H1 (cell line): ENCODE measurements around the gene HES1. TPM values are rescaled to one million over a fixed set of nuclear protein-coding genes. Genes with fewer than 3 reads are reported as not detected.

Experiments
- ASH2L ChIP-seq: fragments of 200-600, 300-600 bp; sonication (generic); IDR thresholded peaks from one replicate; pipeline ENCODE4 v1.7.1; 2017; ENCODE audit warnings: low read length
- ATF3 ChIP-seq: IDR thresholded peaks from 2 replicates; pipeline ENCODE4 v1.6.1; 2011; ENCODE audit warnings: low read depth, mild to moderate bottlenecking, low read length; ENCODE audit not compliant: insufficient read depth
- BACH1 ChIP-seq: IDR thresholded peaks from 2 replicates; pipeline ENCODE4 v1.6.1; 2012; ENCODE audit warnings: low read length, improper control_type of control experiment
- EZH2 ChIP-seq: fragments of 200-600 bp; sonication (generic); IDR thresholded peaks from 2 replicates; pipeline ENCODE4 v1.7.1; 2012; ENCODE audit warnings: low read depth, mild to moderate bottlenecking, moderate library complexity, low read length, inconsistent platforms; ENCODE audit not compliant: severe bottlenecking
- KDM4A ChIP-seq: IDR thresholded peaks from one replicate; pipeline ENCODE4 v1.7.1; 2012; ENCODE audit warnings: low read depth, mild to moderate bottlenecking, moderate library complexity, low read length, inconsistent platforms; ENCODE audit not compliant: severe bottlenecking
- MAX ChIP-seq: IDR thresholded peaks from 2 replicates; pipeline ENCODE4 v1.6.1; 2012; ENCODE audit warnings: inconsistent platforms
- RAD21 ChIP-seq, 2 experiments: IDR thresholded peaks in 1 of 2; conservative IDR thresholded peaks in 1 of 2; 2 replicates each; pipeline ENCODE4 v1.6.1; 2011; ENCODE audit warnings: low read depth in 2 of 2, low read length in 2 of 2, improper control_type of control experiment in 1 of 2, inconsistent platforms in 1 of 2, mild to moderate bottlenecking in 1 of 2, moderate library complexity in 1 of 2
- RFX5 ChIP-seq: IDR thresholded peaks from 2 replicates; pipeline ENCODE4 v1.6.1; 2011; ENCODE audit warnings: low read depth, low read length, improper control_type of control experiment, borderline replicate concordance
- SP4 ChIP-seq: IDR thresholded peaks from 2 replicates; pipeline ENCODE4 v1.6.1; 2012; ENCODE audit warnings: low read length, inconsistent platforms
- polyA plus RNA-seq, 7 experiments: library from polyadenylated mRNA; depleted of rRNA in 3 of 7; stranded (reverse) in 5 of 7; unstranded in 2 of 7; fragments of >200 nt in 5 of 7; fragments of 200-250 nt in 2 of 7; gene quantifications; 1 replicate in 5 of 7; 2 replicates in 1 of 7; 4 replicates in 1 of 7; pipeline versions ENCODE4 v1.2.1 to v1.2.3, GENCODE V29; 2011 to 2013; ENCODE audit warnings: missing spikeins in 2 of 7, mixed read lengths in 2 of 7
- total RNA-seq: library from RNA; stranded (reverse); fragmentation: NEBNext Ultra II Directional; extraction: Animal tissue kit (Norgen Biotek cat#: 25700); gene quantifications from 2 replicates; pipeline ENCODE4 v1.2.1, GENCODE V29; 2021

The HES1 gene
- total and polyA plus RNA-seq, 2 of the 8 experiments (the other 6 are each of a cell fraction or from before 2014, with no cell fraction given), result 7.9 to 12.9 TPM

GRCh38 chr3:194137506-194138474 is 1.8 kb downstream of the HES1 start (continued):
- TF ChIP-seq ATF3, result no peak
- no peak for TF ChIP-seq KDM4A
- TF ChIP-seq BACH1, result 0 out of 2 replicates have a peak, but pooled peaks have one; percentile 10
- TF ChIP-seq RAD21 (IDR thresholded peaks at IDR 0.05 in 1 of 2, conservative IDR thresholded peaks at IDR 0.05 in 1 of 2; ENCODE audit: low read depth in 2 of 2, low read length in 2 of 2), result peak; percentile 54 to 89
- TF ChIP-seq ASH2L, result no peak
- TF ChIP-seq RFX5, result no peak
- 0 out of 2 replicates have a peak, but pooled peaks have one; percentile 33 for TF ChIP-seq SP4
- peak; percentile 3 for TF ChIP-seq EZH2
- TF ChIP-seq MAX, result peak; percentile 88
